Activated naive CD4-positive, alpha-beta T cell treated with anti-CD3 and anti-CD28 coated beads for 36 hours (primary cell): Measurements from ENCODE around the gene SLC2A10. TPM values are rescaled to one million over a fixed set of nuclear protein-coding genes. Genes with fewer than 3 reads are reported as not detected.

Experiments
- CTCF ChIA-PET: fragments of 350-600 bp; sonication (Branson Sonifier 250); formaldehyde crosslinking; loops from one replicate; lab custom pipeline; 2021; ENCODE audit warnings: antibody characterized with exemption; lab: Charles Lee
- DNase-seq: peaks from one replicate; pipeline ENCODE4 v3.0.0-alpha.2; 2020
- H3K27ac Mint-ChIP-seq: one replicate; pipeline ENCODE4 v1.8.0; 2021; ENCODE audit warnings: mild to moderate bottlenecking, mixed read lengths
- H3K27me3 Mint-ChIP-seq: one replicate; pipeline ENCODE4 v1.8.0; 2021; ENCODE audit warnings: low read depth, mixed read lengths
- H3K36me3 Mint-ChIP-seq: one replicate; pipeline ENCODE4 v1.8.0; 2021; ENCODE audit warnings: low read depth, mixed read lengths
- H3K4me1 Mint-ChIP-seq: one replicate; pipeline ENCODE4 v1.8.0; 2021; ENCODE audit warnings: low read depth, mixed read lengths
- H3K4me3 Mint-ChIP-seq: one replicate; pipeline ENCODE4 v1.8.0; 2021; ENCODE audit warnings: mild to moderate bottlenecking, moderate library complexity, mixed read lengths
- H3K9me3 Mint-ChIP-seq: one replicate; pipeline ENCODE4 v1.8.0; 2021; ENCODE audit warnings: mixed read lengths
- intact Hi-C: fragments of 100-400 bp; cut with micrococcal nuclease; formaldehyde crosslinking; loops from one replicate; pipeline ENCODE4 v1.15.1; 2023
- total RNA-seq, 2 experiments: library from RNA; stranded (reverse); gene quantifications; one replicate each; pipeline ENCODE4 v1.2.3, GENCODE V29; 2021

SLC2A10 gene
- total RNA-seq, 2 experiments from 2014 or later = not detected

DNA sequence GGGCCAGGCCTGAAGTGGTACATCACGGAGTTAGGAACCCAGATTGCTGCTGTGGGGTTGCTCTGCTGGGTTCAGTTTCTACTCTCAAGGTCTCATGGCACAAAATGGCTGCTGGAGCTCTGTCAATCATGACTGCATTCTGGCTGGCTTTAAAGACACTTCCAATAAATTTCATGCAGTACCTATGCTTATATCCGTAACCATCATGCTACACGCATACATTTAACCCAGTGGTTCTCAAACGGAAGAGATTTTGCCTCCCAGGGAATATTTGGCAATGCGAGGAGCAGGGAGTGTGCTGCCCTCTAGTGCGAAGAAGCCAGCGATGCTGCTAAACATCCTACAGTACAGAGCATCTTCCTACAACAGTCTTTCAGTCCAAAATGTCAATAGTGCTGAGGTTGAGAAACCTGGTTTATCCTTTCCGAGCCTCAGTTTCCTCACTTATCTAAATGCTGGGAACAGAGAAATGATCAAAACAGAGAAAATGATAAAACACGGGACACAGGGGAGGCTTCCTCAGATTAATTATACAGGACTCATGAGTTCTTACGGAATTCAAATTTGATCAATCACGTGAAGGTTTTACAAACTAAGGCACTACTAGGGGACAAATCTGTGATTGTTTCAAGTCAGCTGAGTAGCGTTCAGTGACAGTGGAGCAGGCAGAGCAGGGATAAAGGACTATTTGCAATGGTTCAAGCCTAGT lies 9.6 kb upstream of the SLC2A10 start:
- H3K4me3 Mint-ChIP-seq = no peak overlapping the region
- H3K4me1 Mint-ChIP-seq = no peaks in the 10 kb centered on the region
- H3K9me3 Mint-ChIP-seq = no peaks in the 10 kb centered on the region
- no peak overlapping the region for H3K27ac Mint-ChIP-seq
- H3K36me3 Mint-ChIP-seq = no peaks in the 10 kb centered on the region
- intact Hi-C loops = no loop called here
- no peak for DNase-seq
- H3K27me3 Mint-ChIP-seq = peaks cover 25% of the 10 kb centered on the region
- CTCF ChIA-PET = no interaction called here

GRCh38 chr20:46700481-46700880 lies 9.0 kb upstream of the SLC2A10 start:
- H3K4me3 Mint-ChIP-seq = no peak overlapping the region
- intact Hi-C loops = no loop called here
- CTCF ChIA-PET = interaction anchor here (0.6 kb wide), 1 partner anchor 132 kb away, joined by 5 read pairs; no protein-coding TSS in a partner anchor

GRCh38 chr20:46701057-46701456 lies 8.4 kb upstream of the SLC2A10 start:
- Mint-ChIP-seq H3K4me3 (no peak overlapping the region), H3K27ac (no peak overlapping the region), H3K9me3 (peaks cover under 1% of the 10 kb centered on the region), H3K36me3 (no peaks in the 10 kb centered on the region), H3K27me3 (peaks cover 31% of the 10 kb centered on the region), H3K4me1 (no peaks in the 10 kb centered on the region)
- DNase-seq = no peak
- intact Hi-C loops = no loop called here
- CTCF ChIA-PET = interaction anchor here (0.6 to 1.6 kb wide), 2 partner anchors 20 to 132 kb away, joined by 3 to 5 read pairs; no protein-coding TSS in a partner anchor

More at GRCh38 chr20:46700481-46700880, 9.0 kb upstream of the SLC2A10 start:
- no peak overlapping the region for H3K27ac Mint-ChIP-seq
- H3K4me1 Mint-ChIP-seq = no peaks in the 10 kb centered on the region
- H3K36me3 Mint-ChIP-seq = no peaks in the 10 kb centered on the region
- H3K27me3 Mint-ChIP-seq = peaks cover 31% of the 10 kb centered on the region
- no peak for DNase-seq
- no peaks in the 10 kb centered on the region for H3K9me3 Mint-ChIP-seq

- Mint-ChIP-seq H3K9me3 (peaks cover 5% of the 10 kb centered on the region), H3K4me3 (no peak overlapping the region), H3K27me3 (peaks cover 34% of the 10 kb centered on the region), H3K36me3 (peaks cover 2% of the 10 kb centered on the region), H3K27ac (no peak overlapping the region), H3K4me1 (no peaks in the 10 kb centered on the region)
- CTCF ChIA-PET = interaction anchor here (0.7 to 1.6 kb wide), 2 partner anchors 13 to 21 kb away, joined by 3 to 6 read pairs; no protein-coding TSS in a partner anchor
- DNase-seq = no peak
- intact Hi-C loops = no loop called here
Observed at GRCh38 chr20:46701556-46701955, 7.9 kb upstream of the SLC2A10 start.

DNA sequence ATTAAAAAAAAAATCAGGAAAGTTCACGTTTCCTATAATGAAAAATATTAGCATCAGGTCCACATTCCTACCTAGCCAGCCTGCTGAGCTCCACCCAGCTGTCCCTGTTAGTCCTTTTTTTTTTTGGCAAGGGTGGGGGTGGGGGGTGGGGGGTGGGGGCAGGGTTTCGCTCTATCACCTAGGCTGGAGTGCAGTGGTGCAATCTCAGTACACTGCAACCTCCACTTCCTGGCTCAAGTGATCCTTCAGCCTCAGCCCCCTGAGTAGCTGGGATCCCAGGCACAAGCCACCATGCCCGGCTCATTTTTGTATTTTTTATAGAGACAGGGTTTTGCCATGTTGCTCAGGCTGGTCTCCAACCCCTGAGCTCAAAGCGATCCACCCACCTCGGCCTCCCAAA lies 7.5 kb upstream of the SLC2A10 start:
- intact Hi-C loops = no loop called here
- Mint-ChIP-seq H3K9me3 (peaks cover 6% of the 10 kb centered on the region), H3K36me3 (peaks cover 2% of the 10 kb centered on the region), H3K27me3 (peaks cover 35% of the 10 kb centered on the region), H3K4me3 (no peak overlapping the region), H3K4me1 (no peaks in the 10 kb centered on the region), H3K27ac (no peak overlapping the region)
- DNase-seq = no peak
- CTCF ChIA-PET = interaction anchor here (0.7 to 1.6 kb wide), 2 partner anchors 13 to 21 kb away, joined by 3 to 6 read pairs; no protein-coding TSS in a partner anchor

DNA sequence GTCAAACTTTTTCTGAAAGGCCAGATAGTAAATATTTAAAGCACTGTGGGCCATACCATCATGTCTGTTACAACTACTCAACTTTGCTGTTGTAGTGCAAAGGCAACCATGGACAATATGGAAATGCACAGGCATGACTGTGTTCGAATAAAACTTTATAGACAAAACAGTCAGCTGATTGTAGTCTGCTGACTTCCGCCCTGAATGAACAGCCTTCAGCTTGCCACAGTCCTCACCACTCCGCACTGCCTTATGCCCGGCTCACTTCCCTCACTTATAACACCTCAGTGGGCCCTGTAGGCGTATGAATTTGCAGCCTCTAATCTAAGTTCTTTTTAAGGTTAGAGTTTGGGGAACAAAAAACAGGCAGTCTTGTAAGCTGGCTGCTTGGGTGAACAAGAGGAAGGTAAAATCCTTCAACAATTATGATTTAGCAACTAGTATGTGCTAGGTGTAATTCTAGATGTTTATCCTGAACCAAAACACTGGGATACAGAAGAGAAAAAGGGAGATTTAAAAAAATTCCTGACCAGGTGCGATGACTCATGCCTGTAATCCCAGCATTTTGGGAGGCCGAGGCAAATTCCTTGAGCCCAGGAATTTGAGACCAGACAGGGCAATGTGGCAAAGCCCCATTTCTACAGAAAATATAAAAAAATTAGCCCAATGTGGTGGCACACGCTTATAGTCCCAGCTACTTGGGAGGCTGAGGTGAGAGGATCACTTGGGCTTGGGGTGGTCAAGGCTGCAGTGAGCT lies 6.8 kb upstream of the SLC2A10 start:
- no peak for DNase-seq
- intact Hi-C loops = no loop called here
- Mint-ChIP-seq H3K4me1 (no peaks in the 10 kb centered on the region), H3K36me3 (peaks cover 2% of the 10 kb centered on the region), H3K9me3 (peaks cover 6% of the 10 kb centered on the region), H3K27me3 (peaks cover 35% of the 10 kb centered on the region), H3K4me3 (no peak overlapping the region), H3K27ac (no peak overlapping the region)
- CTCF ChIA-PET = interaction anchor here (0.7 to 1.6 kb wide), 3 partner anchors 14 to 22 kb away, joined by 3 to 6 read pairs (median 4); no protein-coding TSS in a partner anchor

- CTCF ChIA-PET = interaction anchor here (0.6 to 1.0 kb wide), 2 partner anchors 15 to 23 kb away, joined by 3 to 4 read pairs; no protein-coding TSS in a partner anchor
- no peaks in the 10 kb centered on the region for H3K4me1 Mint-ChIP-seq
- intact Hi-C loops = no loop called here
- H3K4me3 Mint-ChIP-seq = no peak overlapping the region
- peaks cover 42% of the 10 kb centered on the region for H3K27me3 Mint-ChIP-seq
- no peak for DNase-seq
- H3K36me3 Mint-ChIP-seq = peaks cover 2% of the 10 kb centered on the region
- no peak overlapping the region for H3K27ac Mint-ChIP-seq
- peaks cover 6% of the 10 kb centered on the region for H3K9me3 Mint-ChIP-seq
Observed at GRCh38 chr20:46703435-46703834, 6.0 kb upstream of the SLC2A10 start.

DNA sequence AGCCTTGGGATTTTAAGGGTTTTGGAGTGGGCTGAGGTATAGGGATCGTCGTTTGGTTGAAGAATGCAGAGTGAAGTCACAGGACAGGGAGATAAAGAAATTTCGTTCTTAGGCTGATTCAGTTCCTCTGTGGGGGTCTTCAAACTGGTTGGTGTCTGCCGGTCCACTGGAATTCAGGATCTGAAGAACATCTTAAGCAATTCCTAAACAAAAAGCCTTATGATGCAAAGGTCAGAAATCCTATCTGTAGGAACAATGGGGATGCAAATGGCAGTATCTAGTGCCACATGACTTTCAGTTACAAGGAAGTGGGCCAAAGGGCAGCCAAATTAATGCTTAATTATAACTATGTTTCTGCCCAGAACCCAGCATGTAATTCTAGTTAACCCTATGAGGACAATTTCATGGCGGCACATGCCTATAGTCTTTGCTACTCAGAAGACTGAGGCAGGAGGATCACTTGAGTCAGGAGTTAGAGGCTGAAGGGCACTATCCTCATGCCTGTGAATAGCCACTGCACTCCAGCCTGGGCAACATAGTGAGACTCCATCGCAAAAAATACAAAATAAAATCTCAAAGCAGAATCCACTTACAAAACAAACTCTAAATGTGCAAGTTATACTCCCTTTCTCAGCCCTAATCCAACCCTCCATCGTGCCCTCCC lies 4.6 kb upstream of the SLC2A10 start:
- intact Hi-C loops = no loop called here
- H3K27ac Mint-ChIP-seq = no peak overlapping the region
- H3K4me1 Mint-ChIP-seq = peaks cover 5% of the 10 kb centered on the region
- no peak overlapping the region for H3K4me3 Mint-ChIP-seq
- DNase-seq = no peak
- H3K9me3 Mint-ChIP-seq = peaks cover 6% of the 10 kb centered on the region
- peaks cover 44% of the 10 kb centered on the region for H3K27me3 Mint-ChIP-seq
- peaks cover 2% of the 10 kb centered on the region for H3K36me3 Mint-ChIP-seq
- CTCF ChIA-PET = interaction anchor here (0.7 kb wide), 1 partner anchor 23 kb away, joined by 3 read pairs; no protein-coding TSS in a partner anchor

GRCh38 chr20:46705378-46705729 lies 4.1 kb upstream of the SLC2A10 start:
- H3K9me3 Mint-ChIP-seq = peaks cover 6% of the 10 kb centered on the region
- no peak overlapping the region for H3K27ac Mint-ChIP-seq
- CTCF ChIA-PET = interaction anchor here (0.7 kb wide), 1 partner anchor 23 kb away, joined by 3 read pairs; no protein-coding TSS in a partner anchor
- no peak overlapping the region for H3K4me3 Mint-ChIP-seq
- peaks cover 44% of the 10 kb centered on the region for H3K27me3 Mint-ChIP-seq
- H3K4me1 Mint-ChIP-seq = peaks cover 9% of the 10 kb centered on the region
- DNase-seq = no peak
- intact Hi-C loops = no loop called here
- peaks cover 2% of the 10 kb centered on the region for H3K36me3 Mint-ChIP-seq

DNA sequence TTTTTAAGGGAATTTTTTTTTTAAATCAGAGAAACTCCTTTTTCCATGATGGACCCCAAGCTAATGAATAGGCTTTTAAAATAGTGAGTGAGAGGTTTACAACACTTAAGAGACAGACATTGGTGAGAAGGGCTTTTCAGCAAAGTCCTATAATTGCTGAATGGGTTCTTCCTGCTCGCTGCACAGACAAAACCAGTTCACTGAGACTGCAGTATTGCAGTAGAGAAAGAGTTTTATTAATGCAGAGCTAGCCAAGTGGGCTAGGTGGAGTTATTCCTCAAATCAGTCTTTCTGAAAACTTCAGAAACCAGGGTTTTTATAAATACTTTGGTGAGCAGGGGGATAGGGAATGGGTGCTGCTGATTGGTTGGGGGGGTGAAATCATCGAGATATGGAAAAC lies 3.2 kb upstream of the SLC2A10 start:
- DNase-seq = no peak
- Mint-ChIP-seq H3K27ac (no peak overlapping the region), H3K27me3 (peaks cover 46% of the 10 kb centered on the region), H3K4me3 (no peak overlapping the region), H3K4me1 (peaks cover 9% of the 10 kb centered on the region), H3K36me3 (peaks cover 2% of the 10 kb centered on the region), H3K9me3 (peaks cover 6% of the 10 kb centered on the region)
- intact Hi-C loops = no loop called here
- CTCF ChIA-PET = interaction anchor here (0.6 kb wide), 1 partner anchor 1972 kb away, joined by 7 read pairs; no protein-coding TSS in a partner anchor

DNA sequence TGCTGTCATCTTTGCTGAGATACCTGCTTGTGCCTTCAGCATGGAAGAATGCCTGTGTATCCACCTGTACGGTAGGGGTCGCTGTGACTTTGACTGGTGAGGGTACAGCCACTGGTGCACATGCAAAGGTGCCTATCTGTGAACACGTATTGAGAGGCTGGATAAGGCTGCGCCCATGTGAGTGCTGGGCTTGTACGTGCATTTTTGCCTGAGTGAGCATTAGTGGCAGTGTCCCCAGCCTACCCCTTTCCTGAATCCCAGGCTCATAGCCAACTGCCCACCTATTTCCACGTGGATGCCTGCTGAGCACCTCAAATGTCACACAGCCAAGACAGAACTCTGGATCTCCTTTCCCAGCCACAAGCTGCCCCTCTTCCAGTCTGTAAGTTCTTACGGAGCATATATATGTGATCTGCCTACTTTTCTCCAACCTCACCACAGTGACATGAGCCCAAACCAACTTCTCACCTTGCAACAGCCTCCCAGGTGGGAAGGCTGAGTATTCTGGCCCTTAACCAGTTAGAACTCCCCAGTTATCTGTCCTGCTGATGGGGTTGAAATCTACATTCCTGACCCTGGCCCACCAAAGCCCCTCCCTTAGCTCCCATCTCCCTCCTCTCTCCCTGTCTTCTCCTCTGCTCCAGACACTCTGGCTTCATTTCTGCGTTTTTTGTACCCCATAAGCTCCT lies 1.1 kb upstream of the SLC2A10 start:
- H3K27ac Mint-ChIP-seq = no peak overlapping the region
- intact Hi-C loops = no loop called here
- no peak overlapping the region for H3K4me3 Mint-ChIP-seq
- CTCF ChIA-PET = interaction anchor here (0.7 to 1.4 kb wide), 3 partner anchors 18 to 46 kb away, joined by 4 to 5 read pairs (median 4); partner anchors contain the start of gene TP53RK
- DNase-seq = peak; percentile 40
- peaks cover 9% of the 10 kb centered on the region for H3K4me1 Mint-ChIP-seq
- peaks cover 6% of the 10 kb centered on the region for H3K9me3 Mint-ChIP-seq
- H3K36me3 Mint-ChIP-seq = peaks cover 2% of the 10 kb centered on the region
- peaks cover 52% of the 10 kb centered on the region for H3K27me3 Mint-ChIP-seq
